B cell (primary cell): ENCODE results near the gene ARV1. TPM values are rescaled to one million over a fixed set of nuclear protein-coding genes. Genes with fewer than 3 reads are reported as not detected.

Source experiments
- ATAC-seq: fragments of 200-7000 bp; cut with Tn5 transposase; one replicate; pipeline ENCODE4 v1.10.0; 2021; ENCODE audit warnings: low read depth, mild to moderate bottlenecking, moderate number of reproducible peaks, moderate library complexity
- CTCF ChIA-PET: fragments of 350-600 bp; sonication (Branson Sonifier 250); formaldehyde crosslinking; loops from one replicate; lab custom pipeline; 2021; ENCODE audit warnings: antibody characterized with exemption, inconsistent platforms; lab: Charles Lee
- POLR2A ChIA-PET: fragments of 350-600 bp; sonication (Branson Sonifier 250); formaldehyde crosslinking; loops from one replicate; lab custom pipeline; 2021; ENCODE audit warnings: antibody characterized with exemption; lab: Charles Lee
- DNase-seq: peaks from one replicate; pipeline ENCODE4 v3.0.0; 2013
- H2AFZ ChIP-seq: 2 replicates; pipeline ENCODE4 v1.6.1; 2012; ENCODE audit warnings: mild to moderate bottlenecking, low read depth, low read length; ENCODE audit not compliant: insufficient read depth, poor library complexity, severe bottlenecking
- H3K27ac ChIP-seq, 2 donors: 1 replicate in 1 of 2; 2 replicates in 1 of 2; pipeline ENCODE4 v1.5.1; 2012 to 2013; ENCODE audit warnings: low read length in 2 of 2, mild to moderate bottlenecking in 2 of 2, moderate library complexity in 1 of 2
- H3K27me3 ChIP-seq, 4 experiments: fragments of 200-600 bp in 1 of 4; sonication (generic) in 1 of 4; replicated peaks in 1 of 4; 1 replicate in 2 of 4; 2 replicates in 2 of 4; pipeline versions ENCODE4 v1.6.1 to v1.7.0; 2013 to 2016; ENCODE audit warnings: low read length in 3 of 4, mild to moderate bottlenecking in 2 of 4, mixed read lengths in 1 of 4, moderate library complexity in 1 of 4; ENCODE audit not compliant: insufficient read depth in 4 of 4, control insufficient read depth in 3 of 4; ENCODE audit errors: control extremely low read depth in 1 of 4
- H3K36me3 ChIP-seq, 2 experiments: replicated peaks in 1 of 2; 1 replicate in 1 of 2; 2 replicates in 1 of 2; pipeline versions ENCODE4 v1.6.1 to v1.7.1; 2013; ENCODE audit warnings: low read length in 1 of 2; ENCODE audit not compliant: insufficient read depth in 2 of 2, control insufficient read depth in 1 of 2; ENCODE audit errors: control extremely low read depth in 1 of 2, extremely low read depth in 1 of 2
- H3K4me1 ChIP-seq, 2 donors: fragments of 200-600 bp in 1 of 2; sonication (generic) in 1 of 2; 1 replicate in 1 of 2; 2 replicates in 1 of 2; pipeline versions ENCODE4 v1.5.1 to v1.6.1; 2013 to 2017; ENCODE audit warnings: low read length in 2 of 2; ENCODE audit not compliant: control insufficient read depth in 2 of 2, insufficient read depth in 2 of 2
- H3K4me2 ChIP-seq: replicated peaks from 2 replicates; pipeline ENCODE3; 2012; ENCODE audit warnings: mild to moderate bottlenecking, low read depth, low read length; ENCODE audit not compliant: poor library complexity, severe bottlenecking
- H3K4me3 ChIP-seq, 5 experiments: fragments of 200-600 bp in 1 of 5; sonication (generic) in 1 of 5; 1 replicate in 3 of 5; 2 replicates in 2 of 5; pipeline versions ENCODE4 v1.5.1 to v1.7.0; 2011 to 2016; ENCODE audit warnings: low read length in 4 of 5, mild to moderate bottlenecking in 4 of 5, low read depth in 2 of 5, control low read depth in 1 of 5, moderate library complexity in 1 of 5; ENCODE audit not compliant: insufficient read depth in 1 of 5; ENCODE audit errors: control extremely low read depth in 1 of 5, extremely low read depth in 1 of 5
- H3K79me2 ChIP-seq: fragments of 200-600 bp; sonication (generic); one replicate; pipeline ENCODE4 v1.6.0; 2016; ENCODE audit warnings: low read length; ENCODE audit not compliant: control insufficient read depth, insufficient read depth
- H3K9ac ChIP-seq: fragments of 200-600 bp; sonication (generic); 2 replicates; pipeline ENCODE4 v1.6.1; 2017; ENCODE audit warnings: mild to moderate bottlenecking, low read length, moderate library complexity
- H3K9me3 ChIP-seq, 3 donors: one replicate each; pipeline versions ENCODE4 v1.6.1 to v1.7.1; 2013; ENCODE audit warnings: low read length in 2 of 3; ENCODE audit not compliant: control insufficient read depth in 2 of 3, insufficient read depth in 1 of 3; ENCODE audit errors: control extremely low read depth in 1 of 3
- H4K20me1 ChIP-seq: 2 replicates; pipeline ENCODE4 v1.6.0; 2012; ENCODE audit warnings: mild to moderate bottlenecking, low read length; ENCODE audit not compliant: insufficient read depth, control insufficient read depth, poor library complexity, severe bottlenecking
- H3K27ac Mint-ChIP-seq: one replicate; pipeline ENCODE4 v1.8.0; 2021; ENCODE audit warnings: mixed read lengths
- H3K27me3 Mint-ChIP-seq: one replicate; pipeline ENCODE4 v1.8.0; 2021; ENCODE audit warnings: mixed read lengths
- H3K4me1 Mint-ChIP-seq: one replicate; pipeline ENCODE4 v1.8.0; 2021; ENCODE audit warnings: mixed read lengths
- H3K4me3 Mint-ChIP-seq: one replicate; pipeline ENCODE4 v1.8.0; 2021; ENCODE audit warnings: mixed read lengths
- H3K9me3 Mint-ChIP-seq: one replicate; pipeline ENCODE4 v1.8.0; 2022; ENCODE audit warnings: mixed read lengths; ENCODE audit not compliant: insufficient read depth
- CTCF ChIP-seq: fragments of 200-600 bp; IDR thresholded peaks from one replicate; pipeline ENCODE4 v1.8.0; 2022; ENCODE audit warnings: antibody characterized with exemption, mild to moderate bottlenecking
- EZH2 ChIP-seq: IDR thresholded peaks from 2 replicates; pipeline ENCODE4 v1.6.1; 2012; ENCODE audit warnings: borderline replicate concordance, low read depth, mild to moderate bottlenecking, moderate library complexity, low read length; ENCODE audit not compliant: insufficient read depth, poor library complexity, severe bottlenecking
- WGBS: methylation state at CpG from one replicate; pipeline ENCODE4 v1.1.5; 2013; ENCODE audit warnings: missing lambda C conversion rate; ENCODE audit not compliant: insufficient coverage; 5-methylcytosine and 5-hydroxymethylcytosine counted together
- intact Hi-C: fragments of 100-400 bp; cut with micrococcal nuclease; formaldehyde crosslinking; loops from one replicate; pipeline ENCODE4 v1.10.0; 2022
- polyA plus RNA-seq: library from polyadenylated mRNA; depleted of rRNA; stranded (reverse); fragments of >200 nt; gene quantifications from 2 replicates; pipeline ENCODE4 v1.2.3, GENCODE V29; 2012
- total RNA-seq, 2 donors: library from RNA; stranded (reverse); fragments of 120-200 nt in 1 of 2; gene quantifications; 1 replicate in 1 of 2; 2 replicates in 1 of 2; pipeline versions ENCODE4 v1.2.3 to v1.2.4, GENCODE V29; 2013 to 2022

ARV1 gene
- total and polyA plus RNA-seq, 2 donors (not counting 1 experiment from before 2014, with no cell fraction given): 10.7 to 11.6 TPM

GRCh38 chr1:231039161-231040018, 60.5 kb downstream of the ARV1 start:
- CTCF ChIA-PET: interaction anchor here (1.1 to 1.2 kb wide), 2 partner anchors 14 to 172 kb away, joined by 3 read pairs; no protein-coding TSS in a partner anchor

More at GRCh38 chr1:231039161-231040018, 60.5 kb downstream of the ARV1 start:
- Histone ChIP-seq H3K9me3 (peaks cover 0 to 2% (median under 1%) of the 10 kb centered on the region in 3 donors), H3K4me2 (peak overlapping the region; percentile 99), H3K27me3 (peaks cover 0 to 11% (median 3%) of the 10 kb centered on the region in 4 experiments), H3K36me3 (no peaks in the 10 kb centered on the region), H3K4me3 (peak overlapping the region; percentile 6 to 85 (median 66)), H3K9ac (peak overlapping the region; percentile 77), H2AFZ (peak overlapping the region; percentile 98), H3K4me1 (peaks cover 13% of the 10 kb centered on the region in 2 donors), H3K27ac (no peak overlapping the region), H4K20me1 (no peaks in the 10 kb centered on the region), H3K79me2 (peaks cover 5% of the 10 kb centered on the region)
- intact Hi-C loops: loop anchor here (1.0 to 5.0 kb wide), 4 partner anchors 60 to 397 kb away; partner anchors contain the start of genes ARV1, C1orf198 and COG2
- peak; percentile 29 for ATAC-seq
- H3K27ac Mint-ChIP-seq: peak overlapping the region; percentile 20
- POLR2A ChIA-PET: interaction anchor here (1.1 kb wide), 1 partner anchor 62 kb away, joined by 4 read pairs; no protein-coding TSS in a partner anchor
- peak; percentile 53 for DNase-seq
- peaks cover 3% of the 10 kb centered on the region for H3K27me3 Mint-ChIP-seq
- H3K9me3 Mint-ChIP-seq: peaks cover 2% of the 10 kb centered on the region
- TF ChIP-seq CTCF: no peak
- TF ChIP-seq EZH2: no peak
- peak overlapping the region; percentile 81 for H3K4me3 Mint-ChIP-seq
- 1% methylated on average over 91 of the region's 91 CpGs for whole genome bisulfite sequencing
- H3K4me1 Mint-ChIP-seq: peaks cover 16% of the 10 kb centered on the region
